Activated naive CD4-positive, alpha-beta T cell treated with anti-CD3 and anti-CD28 coated beads for 36 hours (primary cell): ENCODE measurements around the gene ADGRL3. TPM values are rescaled to one million over a fixed set of nuclear protein-coding genes. Genes with fewer than 3 reads are reported as not detected.

Experiments used
- CTCF ChIA-PET: fragments of 350-600 bp; sonication (Branson Sonifier 250); formaldehyde crosslinking; loops from one replicate; lab custom pipeline; 2021; ENCODE audit warnings: antibody characterized with exemption; lab: Charles Lee
- DNase-seq: peaks from one replicate; pipeline ENCODE4 v3.0.0-alpha.2; 2020
- H3K27ac Mint-ChIP-seq: one replicate; pipeline ENCODE4 v1.8.0; 2021; ENCODE audit warnings: mild to moderate bottlenecking, mixed read lengths
- H3K27me3 Mint-ChIP-seq: one replicate; pipeline ENCODE4 v1.8.0; 2021; ENCODE audit warnings: low read depth, mixed read lengths
- H3K36me3 Mint-ChIP-seq: one replicate; pipeline ENCODE4 v1.8.0; 2021; ENCODE audit warnings: low read depth, mixed read lengths
- H3K4me1 Mint-ChIP-seq: one replicate; pipeline ENCODE4 v1.8.0; 2021; ENCODE audit warnings: low read depth, mixed read lengths
- H3K4me3 Mint-ChIP-seq: one replicate; pipeline ENCODE4 v1.8.0; 2021; ENCODE audit warnings: mild to moderate bottlenecking, moderate library complexity, mixed read lengths
- H3K9me3 Mint-ChIP-seq: one replicate; pipeline ENCODE4 v1.8.0; 2021; ENCODE audit warnings: mixed read lengths
- intact Hi-C: fragments of 100-400 bp; cut with micrococcal nuclease; formaldehyde crosslinking; loops from one replicate; pipeline ENCODE4 v1.15.1; 2023
- total RNA-seq, 2 experiments: library from RNA; stranded (reverse); gene quantifications; one replicate each; pipeline ENCODE4 v1.2.3, GENCODE V29; 2021

Gene ADGRL3
- total RNA-seq, 2 experiments from 2014 or later, result not detected

GRCh38 chr4:61298178-61298740 is 98.1 kb downstream of the ADGRL3 start:
- no peaks in the 10 kb centered on the region for H3K36me3 Mint-ChIP-seq
- H3K27me3 Mint-ChIP-seq, result no peaks in the 10 kb centered on the region
- H3K4me1 Mint-ChIP-seq, result no peaks in the 10 kb centered on the region
- CTCF ChIA-PET, result no interaction called here
- H3K9me3 Mint-ChIP-seq, result no peaks in the 10 kb centered on the region
- no peak overlapping the region for H3K27ac Mint-ChIP-seq
- H3K4me3 Mint-ChIP-seq, result no peak overlapping the region
- intact Hi-C loops, result no loop called here
- no peak for DNase-seq

GRCh38 chr4:61299316-61299715 is 99.2 kb downstream of the ADGRL3 start:
- Mint-ChIP-seq H3K36me3 (no peaks in the 10 kb centered on the region), H3K4me1 (no peaks in the 10 kb centered on the region), H3K4me3 (no peak overlapping the region), H3K27me3 (no peaks in the 10 kb centered on the region), H3K27ac (no peak overlapping the region), H3K9me3 (no peaks in the 10 kb centered on the region)
- DNase-seq, result no peak
- intact Hi-C loops, result no loop called here
- CTCF ChIA-PET, result no interaction called here

DNA sequence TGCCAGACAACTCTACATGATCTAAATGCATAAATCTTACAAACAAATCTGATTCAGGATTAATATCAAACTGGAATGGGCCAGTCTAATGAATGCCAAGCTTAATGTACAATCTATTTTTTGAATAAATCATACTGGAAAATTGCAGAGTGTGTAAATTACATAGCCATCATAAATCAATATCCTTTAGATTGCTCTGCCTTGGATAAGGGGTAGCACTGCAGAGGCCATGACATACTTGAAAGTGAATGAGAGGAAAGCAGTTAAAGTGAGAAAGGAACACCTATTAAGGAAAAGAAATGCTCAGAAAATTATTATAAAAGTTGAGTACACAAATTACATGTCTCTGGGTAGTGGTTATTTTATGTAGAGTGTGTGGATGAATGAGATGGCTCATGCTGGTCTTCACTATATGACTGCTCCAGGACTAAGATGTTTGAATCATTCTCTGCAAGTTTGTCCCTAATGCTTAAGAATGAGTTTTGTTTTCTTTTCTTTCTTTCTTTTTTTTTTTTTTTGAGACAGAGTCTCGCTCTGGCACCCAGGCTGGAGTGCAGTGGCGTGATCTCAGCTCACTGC is 100.2 kb downstream of the ADGRL3 start:
- intact Hi-C loops, result no loop called here
- Mint-ChIP-seq H3K9me3 (peaks cover 2% of the 10 kb centered on the region), H3K4me1 (no peaks in the 10 kb centered on the region), H3K27ac (no peak overlapping the region), H3K4me3 (no peak overlapping the region), H3K27me3 (no peaks in the 10 kb centered on the region), H3K36me3 (no peaks in the 10 kb centered on the region)
- CTCF ChIA-PET, result no interaction called here
- no peak for DNase-seq

- H3K36me3 Mint-ChIP-seq, result no peaks in the 10 kb centered on the region
- no peak overlapping the region for H3K27ac Mint-ChIP-seq
- H3K4me3 Mint-ChIP-seq, result no peak overlapping the region
- CTCF ChIA-PET, result no interaction called here
- intact Hi-C loops, result no loop called here
- H3K4me1 Mint-ChIP-seq, result no peaks in the 10 kb centered on the region
- no peaks in the 10 kb centered on the region for H3K27me3 Mint-ChIP-seq
- peaks cover 2% of the 10 kb centered on the region for H3K9me3 Mint-ChIP-seq
- no peak for DNase-seq
Measured at GRCh38 chr4:61301271-61301670, 101.1 kb downstream of the ADGRL3 start.

DNA sequence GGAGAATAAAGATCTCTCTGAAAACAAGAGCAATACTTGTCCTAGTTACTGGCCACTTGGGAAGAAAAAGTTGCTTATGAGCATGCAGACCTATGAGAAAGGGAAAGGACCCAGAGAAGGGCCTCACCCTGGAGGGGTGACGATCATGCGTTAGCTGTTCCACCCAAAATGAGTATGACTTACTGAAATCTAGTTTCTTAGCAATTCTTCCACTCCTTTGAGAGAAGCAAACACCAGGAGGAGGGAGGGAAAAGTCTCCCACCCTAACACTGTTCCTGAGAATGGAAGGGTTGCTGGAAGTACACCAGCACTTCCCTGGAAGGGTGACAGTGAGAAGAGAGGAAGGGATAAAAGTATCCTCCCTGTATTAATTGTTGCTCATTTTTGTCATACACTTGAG is 107.9 kb downstream of the ADGRL3 start:
- H3K4me3 Mint-ChIP-seq, result no peak overlapping the region
- DNase-seq, result no peak
- intact Hi-C loops, result no loop called here

GRCh38 chr4:61309616-61310015 is 109.5 kb downstream of the ADGRL3 start:
- Mint-ChIP-seq H3K36me3 (no peaks in the 10 kb centered on the region), H3K9me3 (peaks cover 2% of the 10 kb centered on the region), H3K4me1 (no peaks in the 10 kb centered on the region), H3K4me3 (no peak overlapping the region), H3K27ac (no peak overlapping the region), H3K27me3 (no peaks in the 10 kb centered on the region)
- no peak for DNase-seq
- CTCF ChIA-PET, result no interaction called here
- intact Hi-C loops, result no loop called here

More for the DNA sequence above, 107.9 kb downstream of the ADGRL3 start:
- H3K27ac Mint-ChIP-seq, result no peak overlapping the region
- CTCF ChIA-PET, result no interaction called here
- no peaks in the 10 kb centered on the region for H3K4me1 Mint-ChIP-seq
- no peaks in the 10 kb centered on the region for H3K27me3 Mint-ChIP-seq
- no peaks in the 10 kb centered on the region for H3K36me3 Mint-ChIP-seq
- peaks cover 2% of the 10 kb centered on the region for H3K9me3 Mint-ChIP-seq

GRCh38 chr4:61312526-61312925 is 112.4 kb downstream of the ADGRL3 start:
- no peak for DNase-seq
- intact Hi-C loops, result no loop called here
- Mint-ChIP-seq H3K9me3 (peaks cover 4% of the 10 kb centered on the region), H3K27me3 (no peaks in the 10 kb centered on the region), H3K36me3 (no peaks in the 10 kb centered on the region), H3K4me3 (no peak overlapping the region), H3K4me1 (no peaks in the 10 kb centered on the region), H3K27ac (no peak overlapping the region)
- CTCF ChIA-PET, result no interaction called here

DNA sequence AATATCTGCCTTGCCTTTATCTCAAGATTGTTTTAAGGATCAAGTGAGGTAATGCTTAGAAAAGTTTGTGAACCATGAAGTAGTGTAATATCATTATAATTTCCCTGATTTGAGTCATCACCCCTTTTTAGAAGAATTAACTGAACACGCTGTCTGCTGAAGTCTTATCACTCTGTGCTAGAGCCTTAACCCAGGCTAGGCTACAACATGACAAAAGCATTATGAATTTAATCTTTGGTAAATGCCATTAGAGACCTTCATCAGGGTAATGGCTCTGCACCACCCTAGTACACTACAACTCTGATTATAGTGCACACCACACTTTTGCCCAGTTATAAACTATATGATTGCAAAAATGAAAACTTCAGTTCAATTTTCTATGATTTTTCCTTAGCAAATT is 118.3 kb downstream of the ADGRL3 start:
- Mint-ChIP-seq H3K4me3 (no peak overlapping the region), H3K27ac (no peak overlapping the region), H3K9me3 (peaks cover 7% of the 10 kb centered on the region), H3K36me3 (no peaks in the 10 kb centered on the region), H3K27me3 (no peaks in the 10 kb centered on the region), H3K4me1 (no peaks in the 10 kb centered on the region)
- CTCF ChIA-PET, result no interaction called here
- no peak for DNase-seq
- intact Hi-C loops, result no loop called here

DNA sequence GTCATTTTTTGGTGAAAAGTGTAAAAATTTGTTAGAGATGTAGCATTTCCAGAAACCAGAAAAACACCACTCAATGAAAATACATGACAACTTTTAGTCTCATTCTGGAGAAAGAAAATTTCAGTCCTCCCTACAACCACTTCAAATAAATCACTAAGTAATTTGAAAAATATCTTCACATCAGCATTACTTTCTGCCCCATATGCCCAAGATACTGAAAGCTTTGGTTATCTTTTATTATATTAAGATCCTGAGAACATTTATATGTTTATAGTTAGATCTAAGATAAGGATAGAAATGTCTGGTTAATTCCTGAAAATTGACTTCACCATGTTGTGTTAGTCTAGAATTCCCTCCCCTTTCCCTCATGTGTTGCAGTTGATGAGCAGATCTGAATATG is 119.0 kb downstream of the ADGRL3 start:
- no peak overlapping the region for H3K4me3 Mint-ChIP-seq
- no peak for DNase-seq
- H3K9me3 Mint-ChIP-seq, result peaks cover 12% of the 10 kb centered on the region
- no peaks in the 10 kb centered on the region for H3K4me1 Mint-ChIP-seq
- H3K27ac Mint-ChIP-seq, result no peak overlapping the region
- H3K27me3 Mint-ChIP-seq, result no peaks in the 10 kb centered on the region
- CTCF ChIA-PET, result no interaction called here
- H3K36me3 Mint-ChIP-seq, result no peaks in the 10 kb centered on the region
- intact Hi-C loops, result no loop called here

- Mint-ChIP-seq H3K27ac (no peak overlapping the region), H3K9me3 (peaks cover 8% of the 10 kb centered on the region), H3K4me1 (no peaks in the 10 kb centered on the region), H3K4me3 (no peak overlapping the region), H3K36me3 (no peaks in the 10 kb centered on the region), H3K27me3 (no peaks in the 10 kb centered on the region)
- CTCF ChIA-PET, result no interaction called here
- DNase-seq, result no peak
- intact Hi-C loops, result no loop called here
Measured at GRCh38 chr4:61320154-61320553, 120.0 kb downstream of the ADGRL3 start.

GRCh38 chr4:61320631-61321030 is 120.5 kb downstream of the ADGRL3 start:
- Mint-ChIP-seq H3K9me3 (peaks cover 8% of the 10 kb centered on the region), H3K4me3 (no peak overlapping the region), H3K36me3 (no peaks in the 10 kb centered on the region), H3K27ac (no peak overlapping the region), H3K27me3 (no peaks in the 10 kb centered on the region), H3K4me1 (no peaks in the 10 kb centered on the region)
- CTCF ChIA-PET, result no interaction called here
- DNase-seq, result no peak
- intact Hi-C loops, result no loop called here

DNA sequence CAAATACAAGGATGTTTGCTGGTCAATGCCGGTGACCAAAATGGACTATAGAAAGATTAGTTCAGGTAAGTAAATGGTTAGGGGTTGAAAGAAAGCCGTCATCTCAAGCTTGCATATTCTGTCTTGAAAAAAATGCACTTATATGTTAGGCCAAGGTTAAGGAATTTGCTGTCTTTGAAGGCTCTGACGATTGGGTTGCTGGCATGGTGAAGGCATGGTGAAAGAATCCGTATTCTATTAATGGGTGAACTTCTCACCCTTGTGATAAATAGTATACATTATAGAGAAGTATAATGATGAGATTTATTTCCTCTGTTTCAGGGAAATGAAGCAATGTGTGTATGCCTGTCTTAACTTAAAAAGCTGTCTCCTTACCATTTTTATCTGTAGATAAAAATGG is 132.6 kb downstream of the ADGRL3 start:
- H3K36me3 Mint-ChIP-seq, result no peaks in the 10 kb centered on the region
- H3K9me3 Mint-ChIP-seq, result peaks cover 7% of the 10 kb centered on the region
- H3K27ac Mint-ChIP-seq, result no peak overlapping the region
- no peaks in the 10 kb centered on the region for H3K27me3 Mint-ChIP-seq
- DNase-seq, result no peak
- no peaks in the 10 kb centered on the region for H3K4me1 Mint-ChIP-seq
- CTCF ChIA-PET, result interaction anchor here (0.6 kb wide), 1 partner anchor 364 kb away, joined by 4 read pairs; no protein-coding TSS in a partner anchor
- no peak overlapping the region for H3K4me3 Mint-ChIP-seq
- intact Hi-C loops, result no loop called here

GRCh38 chr4:61333490-61333889 is 133.4 kb downstream of the ADGRL3 start:
- no peak overlapping the region for H3K4me3 Mint-ChIP-seq
- H3K9me3 Mint-ChIP-seq, result peaks cover 7% of the 10 kb centered on the region
- no peak overlapping the region for H3K27ac Mint-ChIP-seq
- CTCF ChIA-PET, result no interaction called here
- no peaks in the 10 kb centered on the region for H3K4me1 Mint-ChIP-seq
- H3K36me3 Mint-ChIP-seq, result no peaks in the 10 kb centered on the region
- intact Hi-C loops, result no loop called here
- DNase-seq, result no peak
- no peaks in the 10 kb centered on the region for H3K27me3 Mint-ChIP-seq
